Psoas muscle (tissue), 8 donors: ENCODE data around the gene RERGL. TPM values are rescaled to one million over a fixed set of nuclear protein-coding genes. Genes with fewer than 3 reads are reported as not detected.

Experiments
- ATAC-seq, 4 donors: fragments of 200-7000 bp; cut with Tn5 transposase; one replicate each; pipeline ENCODE4 v1.9.1; 2020; ENCODE audit warnings: moderate library complexity in 3 of 4, mild to moderate bottlenecking in 2 of 4
- DNase-seq, 2 donors: peaks; one replicate each; pipeline ENCODE4 v3.0.0-alpha.2; 2020
- H3K27ac ChIP-seq: fragments of 200-600 bp; one replicate; pipeline ENCODE4 v1.8.0; 2022
- H3K27me3 ChIP-seq, 3 donors: fragments of 200-600 bp in 1 of 3; one replicate each; pipeline versions ENCODE4 v1.6.1 to v1.8.0; 2013 to 2022; ENCODE audit warnings: low read length in 2 of 3, mild to moderate bottlenecking in 2 of 3, moderate library complexity in 1 of 3; ENCODE audit not compliant: insufficient read depth in 3 of 3
- H3K36me3 ChIP-seq, 2 donors: fragments of 200-600 bp in 1 of 2; one replicate each; pipeline versions ENCODE4 v1.6.1 to v1.8.0; 2013 to 2022; ENCODE audit warnings: low read depth in 1 of 2, mild to moderate bottlenecking in 1 of 2, moderate library complexity in 1 of 2; ENCODE audit not compliant: insufficient read depth in 1 of 2
- H3K4me1 ChIP-seq: fragments of 200-600 bp; one replicate; pipeline ENCODE4 v1.8.0; 2022
- H3K4me3 ChIP-seq: fragments of 200-600 bp; one replicate; pipeline ENCODE4 v1.8.0; 2022; ENCODE audit warnings: mild to moderate bottlenecking
- H3K9me3 ChIP-seq: fragments of 200-600 bp; one replicate; pipeline ENCODE4 v1.8.0; 2022
- CTCF ChIP-seq: fragments of 200-600 bp; IDR thresholded peaks from one replicate; pipeline ENCODE4 v1.8.0; 2022; ENCODE audit warnings: antibody characterized with exemption
- WGBS, 3 donors: extraction: QIAGEN DNeasy Blood & Tissue Kit; methylation state at CpG; one replicate each; pipeline versions ENCODE4 v1.1.6 to v1.1.7; 2013; 5-methylcytosine and 5-hydroxymethylcytosine counted together
- intact Hi-C, 2 donors: fragments of 100-400 bp; cut with DNase I; formaldehyde crosslinking; loops; one replicate each; pipeline versions ENCODE4 v1.11.0 to v1.14.2; 2022
- long read RNA-seq, 2 donors: library from polyadenylated mRNA; unstranded; transcript quantifications; one replicate each; pipeline ENCODE4 v2.0.0, GENCODE V29; 2021
- polyA plus RNA-seq, 3 donors: library from polyadenylated mRNA; stranded (reverse); fragments of 200-250 nt; gene quantifications; one replicate each; pipeline ENCODE4 v1.2.3, GENCODE V29; 2013
- total RNA-seq, 4 donors: library from RNA; stranded (reverse); fragmentation: NEBNext Ultra II Directional in 2 of 4; extraction: Animal tissue kit (Norgen Biotek cat#: 25700) in 2 of 4; gene quantifications; one replicate each; pipeline versions ENCODE4 v1.2.1 to v1.2.4, GENCODE V29; 2021 to 2023
- donor health status: healthy with polysubstance abuse.
- donor health status: DM: no; HTN: no; CAD: no; lungs with moderate emphysema.
- donor health status: Bipolar disorder and iron deficiency.
- donor health status: healthy.
- donor health status: DM: yes; HTN: yes; CAD: no.
- donor health status: DM: no; HTN: no; CAD: no.
- donor health status: DM: no; HTN: no; CAD: no.
- donor health status: DM: yes; HTN: yes; CAD: no.

The RERGL gene
- total RNA-seq = 1 to 10 TPM in 2 of 4 donors, under 1 TPM in 2; 0.39 to 4.0 (median 1.1) TPM
- polyA plus RNA-seq = 1 to 10 TPM; 2.4 to 8.5 (median 5.8) TPM
- long read RNA-seq, donor 1, partial matches to known transcripts = 0 of 1 reads
- long read RNA-seq, donor 1, other reads (novel, unspliced or antisense) = 0 of 1 reads
- long read RNA-seq, donor 2, partial matches to known transcripts = 0 of 2 reads
- long read RNA-seq, donor 2, other reads (novel, unspliced or antisense) = 1 of 2 reads

DNA sequence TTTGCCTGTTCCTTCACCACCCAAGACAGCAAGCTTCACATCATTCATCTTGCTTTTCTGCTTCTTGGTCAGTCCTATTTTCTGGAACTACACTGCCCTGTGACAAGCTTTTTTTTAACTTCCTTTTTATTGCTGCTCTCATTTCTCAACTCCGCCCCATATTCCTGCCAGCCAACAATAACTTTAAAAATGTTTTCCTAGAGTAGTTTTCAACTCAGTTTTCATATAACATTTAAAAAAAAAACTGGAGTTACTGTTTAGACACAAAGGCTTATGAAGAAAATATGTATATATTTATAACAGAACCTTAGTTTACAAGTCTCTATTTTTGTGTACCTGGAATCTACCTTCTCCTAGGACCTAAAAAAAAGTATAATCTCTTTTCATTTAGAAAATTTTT lies at the start of gene RERGL:
RERGL (minus strand) TSS at position 101 of the 400 bp plus-strand sequence; CDS start at position 48, 53 bp downstream.
- intact Hi-C loops = no loop called here
- WGBS, 3 donors = 87 to 91% (median 91%) methylated on average over 1 of the region's 1 CpG

DNA sequence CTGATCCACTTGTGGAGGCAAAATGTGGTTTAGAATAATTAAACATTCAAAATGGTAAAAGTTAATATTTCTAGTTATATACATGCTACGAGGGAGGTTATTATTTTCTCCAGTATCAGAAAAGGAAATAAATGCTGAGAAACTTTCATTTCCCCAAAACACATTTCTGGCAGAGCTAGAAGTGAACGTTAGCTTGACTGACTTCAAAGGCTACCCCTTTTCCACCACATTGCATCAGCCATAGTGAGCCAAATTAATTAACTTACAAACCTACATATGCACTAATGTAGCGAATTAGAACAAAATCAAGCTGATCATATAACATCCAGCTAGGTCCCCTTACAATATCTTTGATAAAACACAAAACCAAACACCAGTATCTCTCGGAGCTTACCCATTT lies 49.3 kb upstream of the RERGL start:
- intact Hi-C loops = no loop called here
- Histone ChIP-seq H3K27ac (no peak overlapping the region), H3K4me1 (no peaks in the 10 kb centered on the region), H3K27me3 (no peaks in the 10 kb centered on the region), H3K36me3 (no peaks in the 10 kb centered on the region), H3K4me3 (no peak overlapping the region), H3K9me3 (no peaks in the 10 kb centered on the region)
- no peak for TF ChIP-seq CTCF
- DNase-seq (no peak), ATAC-seq (no peak)
- WGBS, 3 donors = 61 to 66% (median 66%) methylated on average over 4 of the region's 4 CpGs

More for the DNA sequence above, at the start of gene RERGL:
- TF ChIP-seq CTCF = no peak
- ATAC-seq = no peak
- no peaks in the 10 kb centered on the region for H3K9me3 ChIP-seq
- H3K27me3 ChIP-seq = no peaks in the 10 kb centered on the region
- H3K4me3 ChIP-seq = no peak within 1 kb of the TSS
- no peak within 1 kb of the TSS for H3K27ac ChIP-seq
- no peak for DNase-seq
- H3K36me3 ChIP-seq = no peaks in the 10 kb centered on the region
- H3K4me1 ChIP-seq = no peaks in the 10 kb centered on the region

DNA sequence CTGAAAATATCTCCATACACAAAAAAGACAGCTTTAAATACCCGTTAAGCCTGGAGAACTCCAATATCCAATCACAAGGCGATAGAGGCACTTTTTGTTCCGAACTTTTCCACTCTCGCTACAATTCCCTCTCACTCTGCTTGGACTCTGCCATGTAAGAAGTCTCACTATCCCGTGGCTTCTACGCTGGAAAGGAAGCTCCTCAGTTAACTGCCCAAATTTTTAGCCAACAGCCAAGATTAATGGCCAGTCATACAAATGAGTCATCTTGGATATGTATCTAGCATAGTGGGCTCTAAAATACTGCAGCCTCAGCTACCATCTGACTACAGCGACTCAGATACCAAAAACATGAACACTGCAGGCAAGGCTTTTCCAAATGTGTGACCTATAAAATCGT lies 45.5 kb upstream of the RERGL start:
- intact Hi-C loops = no loop called here
- no peak for ATAC-seq

DNA sequence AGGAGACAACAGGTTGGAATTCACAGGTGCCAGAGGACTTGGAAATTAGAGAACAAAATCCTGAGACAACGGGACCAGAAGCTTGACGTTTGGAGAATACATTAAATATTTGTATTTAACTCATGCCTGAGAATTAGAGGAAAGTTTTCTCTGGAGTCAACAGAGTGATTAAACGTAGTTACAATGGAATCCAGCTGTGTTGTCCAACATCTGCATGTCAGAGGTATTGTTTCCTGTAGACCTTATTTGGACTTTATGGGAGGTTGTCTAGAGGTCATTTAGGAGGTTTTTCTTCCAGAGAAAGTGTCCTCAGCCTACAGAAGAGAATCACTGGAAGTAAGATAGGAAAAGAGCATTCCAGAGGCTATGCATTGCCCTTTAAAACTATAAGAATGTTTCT lies 45.1 kb upstream of the RERGL start:
- Histone ChIP-seq H3K36me3 (no peaks in the 10 kb centered on the region), H3K27me3 (no peaks in the 10 kb centered on the region), H3K9me3 (no peaks in the 10 kb centered on the region), H3K4me1 (no peaks in the 10 kb centered on the region), H3K27ac (no peak overlapping the region), H3K4me3 (no peak overlapping the region)
- intact Hi-C loops = no loop called here
- no peak for TF ChIP-seq CTCF
- 25 to 33% (median 30%) methylated on average over 3 of the region's 3 CpGs for WGBS, 3 donors
- DNase-seq (no peak), ATAC-seq (no peak)

More for the DNA sequence above, 45.5 kb upstream of the RERGL start:
- Histone ChIP-seq H3K4me1 (no peaks in the 10 kb centered on the region), H3K36me3 (no peaks in the 10 kb centered on the region), H3K27ac (no peak overlapping the region), H3K9me3 (no peaks in the 10 kb centered on the region), H3K27me3 (no peaks in the 10 kb centered on the region), H3K4me3 (no peak overlapping the region)
- no peak for DNase-seq
- WGBS, 3 donors = 77 to 81% (median 77%) methylated on average over 8 of the region's 8 CpGs
- no peak for TF ChIP-seq CTCF

GRCh38 chr12:18130851-18131250 lies 40.9 kb upstream of the RERGL start:
- DNase-seq (no peak), ATAC-seq (no peak)
- H3K27me3 ChIP-seq = no peaks in the 10 kb centered on the region
- H3K27ac ChIP-seq = no peak overlapping the region
- no peak for TF ChIP-seq CTCF
- WGBS, 3 donors = 78 to 83% (median 80%) methylated on average over 5 of the region's 5 CpGs
- H3K4me1 ChIP-seq = no peaks in the 10 kb centered on the region
- H3K4me3 ChIP-seq = no peak overlapping the region
- intact Hi-C loops = no loop called here
- H3K9me3 ChIP-seq = peaks cover 2% of the 10 kb centered on the region
- H3K36me3 ChIP-seq = no peaks in the 10 kb centered on the region
